ENCODE data around the gene FOXL3.

The FOXL3 gene

GRCh38 chr7:320297-320696 lies 30.3 kb downstream of the FOXL3 start:
- no peak for TF ChIP-seq CTCF (conservative IDR thresholded peaks at IDR 0.05)

GRCh38 chr7:322111-322671 lies 32.2 kb downstream of the FOXL3 start:
- H3K27ac ChIP-seq: peak overlapping the region; percentile 5; the same call in 1 of the 2 replicates

More at GRCh38 chr7:320297-320696, 30.3 kb downstream of the FOXL3 start:
- H3K27ac ChIP-seq: no peak overlapping the region

GRCh38 chr7:322708-323111 lies 32.7 kb downstream of the FOXL3 start:
- TF ChIP-seq CTCF (conservative IDR thresholded peaks at IDR 0.05): no peak
- H3K27ac ChIP-seq: peak overlapping the region; percentile 5; the same call in 1 of the 2 replicates

More at GRCh38 chr7:322111-322671, 32.2 kb downstream of the FOXL3 start:
- TF ChIP-seq CTCF (conservative IDR thresholded peaks at IDR 0.05): peak; percentile 80

- no peak for TF ChIP-seq CTCF (conservative IDR thresholded peaks at IDR 0.05)
- no peak overlapping the region for H3K27ac ChIP-seq
Measured at GRCh38 chr7:323410-323809, 33.4 kb downstream of the FOXL3 start.

GRCh38 chr7:324011-324410 lies 34.0 kb downstream of the FOXL3 start:
- no peak for TF ChIP-seq CTCF (conservative IDR thresholded peaks at IDR 0.05)
- H3K27ac ChIP-seq: no peak overlapping the region

GRCh38 chr7:325051-325798 lies 35.3 kb downstream of the FOXL3 start:
- no peak for TF ChIP-seq CTCF (conservative IDR thresholded peaks at IDR 0.05)
- no peak overlapping the region for H3K27ac ChIP-seq

- H3K27ac ChIP-seq: peak overlapping the region; percentile 81
- no peak for TF ChIP-seq CTCF (conservative IDR thresholded peaks at IDR 0.05)
Measured at GRCh38 chr7:325811-326210, 35.8 kb downstream of the FOXL3 start.
